MM.1S (cell line): ENCODE measurements around the gene KCNQ4.

ENCODE experiments used
- CTCF ChIP-seq: fragments of 300-600 bp; sonication (generic); IDR thresholded peaks from 2 replicates; pipeline ENCODE4 v1.5.1; 2016; ENCODE audit warnings: antibody characterized with exemption, low read length, mixed read lengths
- EZH2 ChIP-seq: fragments of 300-600 bp; sonication (generic); optimal IDR thresholded peaks from 2 replicates; pipeline ENCODE3; 2017; ENCODE audit warnings: low read depth, mild to moderate bottlenecking, antibody characterized with exemption, low read length, mixed read lengths

GRCh38 chr1:40782371-40782956, 1.1 kb upstream of the KCNQ4 start:
- TF ChIP-seq CTCF (no peak), EZH2 (no peak)
